RKO (cell line): ENCODE results near the gene PIAS1.
"Not testable (repeated sequence)": the region's sequence is repeated elsewhere in the genome, so short reads cannot be mapped to it uniquely, and the experiment has no call there.

Experiments
- DNase-seq: peaks from one replicate; pipeline ENCODE4 v3.0.0-alpha.2; 2016; ENCODE audit warnings: low spot score

PIAS1 gene

GRCh38 chr15:68034719-68035293 lies 19.3 kb upstream of the PIAS1 start:
- no peak for DNase-seq

- no peak for DNase-seq
Observed at GRCh38 chr15:68038246-68038645, 15.9 kb upstream of the PIAS1 start.

DNA sequence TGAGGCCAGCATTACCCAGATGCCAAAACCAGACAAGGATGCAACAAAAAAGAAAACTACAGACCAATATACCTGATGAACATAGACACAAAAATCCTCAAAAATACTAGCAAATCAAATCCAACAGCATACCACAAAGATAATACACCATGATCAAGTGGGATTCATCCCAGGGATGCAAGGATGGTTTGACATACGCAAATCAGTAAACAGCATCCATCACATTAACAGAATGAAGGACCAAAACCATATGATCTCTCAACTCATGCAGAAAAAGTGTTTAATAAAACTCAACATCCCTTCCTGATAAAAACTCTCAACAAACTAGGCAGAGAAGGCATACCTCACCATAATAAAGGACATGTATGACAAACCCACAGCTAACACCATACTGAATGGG lies 14.0 kb upstream of the PIAS1 start:
- no peak for DNase-seq

DNA sequence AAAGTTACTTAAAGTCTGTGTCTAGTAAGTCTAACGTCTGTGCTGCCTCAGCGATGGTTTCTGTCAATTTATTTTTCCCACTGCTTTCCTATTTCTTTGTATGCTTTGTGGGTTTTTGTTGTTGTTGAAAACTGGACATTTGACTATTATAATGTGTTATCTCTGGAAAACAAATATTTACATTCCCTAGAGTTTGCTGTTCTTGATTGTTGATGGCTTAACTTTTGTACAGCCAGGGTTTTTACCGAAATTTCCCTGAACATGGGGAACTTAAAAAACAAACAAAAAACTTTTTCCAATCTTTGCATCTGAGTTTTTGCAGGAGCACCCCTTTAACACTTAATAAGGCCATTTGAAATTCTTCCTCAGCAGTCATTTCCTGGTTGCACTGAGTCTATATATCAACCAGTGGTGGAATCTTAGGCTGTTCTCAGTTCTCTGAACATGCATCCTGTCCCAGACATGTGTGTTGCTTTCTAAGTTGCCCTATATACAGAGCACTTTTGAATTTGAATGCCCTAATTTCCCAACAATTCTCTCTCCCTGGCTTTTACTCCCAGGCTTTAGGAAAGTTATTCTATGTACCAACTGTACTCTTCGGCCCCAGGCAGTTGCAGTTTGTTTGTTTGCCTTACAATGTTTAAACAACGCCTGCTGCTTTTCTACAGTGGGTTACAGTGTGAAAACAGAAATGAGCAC lies 11.8 kb upstream of the PIAS1 start:
- DNase-seq = no peak

DNA sequence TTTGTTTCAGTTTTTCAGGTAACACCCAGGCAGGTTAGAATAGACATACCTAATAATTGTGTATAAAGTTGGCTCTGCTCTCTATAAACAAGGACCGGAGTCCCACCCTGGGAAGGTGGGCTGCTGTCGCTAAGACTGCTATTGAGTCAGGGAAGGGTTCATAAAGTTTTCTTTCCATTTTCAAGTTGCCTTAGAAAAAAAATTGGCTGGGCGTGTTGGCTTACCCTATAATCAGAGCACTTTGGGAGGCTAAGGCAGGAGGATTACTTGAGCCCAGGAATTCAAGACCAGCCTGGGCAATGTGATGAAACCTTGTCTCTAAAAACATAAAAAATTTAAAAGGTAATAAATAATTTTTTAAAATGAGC lies 11.3 kb upstream of the PIAS1 start:
- DNase-seq = no peak

GRCh38 chr15:68045289-68046265 lies 8.5 kb upstream of the PIAS1 start:
- DNase-seq = no peak

DNA sequence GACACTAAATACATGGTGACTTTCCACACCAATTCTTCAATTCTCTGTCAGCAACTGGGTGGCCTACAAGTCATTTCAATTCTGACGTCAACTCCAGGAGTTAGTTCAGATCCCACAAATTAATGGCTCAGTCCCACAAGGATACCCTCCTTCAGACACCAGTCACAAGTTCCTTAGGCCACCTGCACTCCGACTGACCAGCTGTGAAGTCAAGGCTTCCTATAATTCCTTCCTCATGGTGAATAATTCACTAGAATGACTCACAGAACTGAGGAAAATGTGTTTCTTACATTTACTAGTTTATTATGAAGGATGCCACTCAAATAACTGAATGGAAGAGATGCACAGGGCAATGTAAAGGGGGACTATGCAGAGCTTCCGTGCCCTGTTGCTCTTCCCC lies 6.3 kb upstream of the PIAS1 start:
- DNase-seq = peak; percentile 64

DNA sequence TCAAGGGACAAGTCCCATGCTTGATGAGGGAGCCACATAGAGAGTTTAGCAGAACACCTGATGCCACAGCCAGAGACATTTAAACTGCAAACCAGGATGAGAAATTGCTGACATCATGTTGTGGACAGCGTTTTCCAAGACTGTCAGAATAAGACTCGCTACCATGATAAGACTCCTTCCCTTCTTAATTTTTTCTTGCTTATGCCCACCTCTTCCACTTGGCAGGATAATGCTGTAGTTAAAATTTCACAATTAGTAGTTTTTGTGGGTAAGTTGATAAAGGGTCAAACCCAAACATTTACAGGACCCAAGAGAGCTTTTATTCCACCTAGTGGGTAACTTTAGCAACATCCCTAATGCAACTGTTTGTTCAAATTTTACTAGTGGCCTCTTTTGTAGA lies 3.0 kb upstream of the PIAS1 start:
- DNase-seq = no peak

DNA sequence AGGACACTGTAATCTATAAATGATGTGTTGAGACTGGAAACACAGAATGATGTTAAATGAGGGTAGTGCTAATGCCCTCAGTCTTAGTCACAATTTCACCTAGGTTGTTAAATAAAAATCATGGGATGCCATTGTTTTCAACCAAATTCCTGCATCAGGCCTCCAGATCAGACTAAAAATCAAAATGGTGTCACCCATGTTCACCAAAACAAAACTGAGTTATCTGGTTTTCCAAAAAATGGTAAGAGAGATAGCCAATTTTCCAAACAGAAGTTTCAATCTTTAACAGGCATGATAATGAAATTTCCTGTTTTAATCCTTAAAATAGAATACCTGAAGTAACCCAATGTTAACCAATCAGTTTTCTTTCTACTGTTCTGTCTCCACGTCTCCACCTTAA lies 2.2 kb upstream of the PIAS1 start:
- no peak for DNase-seq

DNA sequence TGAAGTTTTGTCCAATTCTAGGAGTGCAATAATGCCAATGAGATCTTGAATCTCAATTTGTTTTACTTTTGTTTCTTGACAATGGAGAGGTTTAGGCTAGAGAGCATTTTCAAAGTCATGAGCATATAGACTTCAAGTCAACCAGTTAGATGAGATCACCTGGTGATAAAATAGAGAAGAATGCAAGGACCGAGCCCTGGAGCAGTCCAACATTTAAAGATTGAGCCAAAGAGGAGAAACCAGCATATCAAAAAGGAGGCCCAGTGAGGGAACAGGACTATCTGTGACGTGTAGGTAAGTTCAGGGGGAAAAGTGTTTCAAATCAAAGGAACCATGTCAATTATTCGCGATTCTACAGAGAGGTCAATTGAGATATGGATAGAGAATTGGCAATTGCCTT lies 1.7 kb upstream of the PIAS1 start:
- DNase-seq = no peak

DNA sequence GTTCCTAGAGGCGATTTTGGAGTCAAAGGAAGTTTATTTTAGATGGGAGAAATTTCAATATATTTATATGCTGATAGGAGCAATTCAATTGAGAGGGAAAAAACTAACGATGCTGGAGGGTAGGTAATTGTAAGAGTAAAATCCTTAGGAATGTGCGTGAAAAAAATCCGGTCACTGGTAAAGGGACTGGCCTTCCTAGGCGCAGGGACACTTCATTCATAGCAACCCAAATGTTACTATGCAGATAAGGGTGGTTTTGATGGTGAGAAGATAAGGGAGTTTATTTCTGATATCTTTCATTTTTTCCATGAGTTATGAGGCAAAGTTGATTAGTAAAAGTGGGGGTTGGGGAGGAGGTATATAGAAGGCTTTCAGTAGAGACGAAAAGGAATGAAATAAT lies 1.1 kb upstream of the PIAS1 start:
- DNase-seq = no peak

DNA sequence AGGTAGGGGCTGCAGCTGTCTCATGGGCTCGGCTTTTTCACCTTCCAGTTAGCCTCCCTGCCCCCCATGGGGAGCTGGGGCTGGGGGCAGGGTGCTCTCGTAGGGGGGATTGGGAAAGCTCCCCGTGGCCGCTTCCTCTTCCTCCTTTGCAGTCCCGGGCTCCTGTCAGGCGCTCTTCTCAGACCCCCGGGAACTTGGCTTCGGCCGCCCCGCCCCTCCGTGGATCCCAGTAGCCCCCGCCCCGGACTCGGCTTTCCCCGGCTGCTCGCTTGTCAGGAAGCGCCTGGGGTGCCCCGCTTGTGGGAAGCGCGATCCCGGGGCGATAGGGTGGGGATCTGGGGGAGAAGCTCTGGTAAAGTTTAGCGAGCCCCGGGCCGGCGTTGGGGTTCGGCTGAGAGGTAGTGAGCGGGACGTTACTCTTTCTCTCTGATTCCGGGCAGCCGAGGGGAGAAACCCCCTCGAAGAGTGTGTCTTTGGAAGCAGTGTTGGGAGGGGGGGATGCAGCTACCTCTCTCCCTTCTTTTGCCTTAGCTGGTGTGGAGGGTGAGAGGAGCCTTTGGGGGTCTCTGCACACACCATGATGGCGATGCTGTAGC lies 611 bp downstream of the PIAS1 start:
- peak; percentile 67 for DNase-seq

GRCh38 chr15:68055224-68055705 lies 1.1 kb downstream of the PIAS1 start:
- peak; percentile 92 for DNase-seq

GRCh38 chr15:68056097-68056865 lies 2.2 kb downstream of the PIAS1 start:
- DNase-seq = no peak

DNA sequence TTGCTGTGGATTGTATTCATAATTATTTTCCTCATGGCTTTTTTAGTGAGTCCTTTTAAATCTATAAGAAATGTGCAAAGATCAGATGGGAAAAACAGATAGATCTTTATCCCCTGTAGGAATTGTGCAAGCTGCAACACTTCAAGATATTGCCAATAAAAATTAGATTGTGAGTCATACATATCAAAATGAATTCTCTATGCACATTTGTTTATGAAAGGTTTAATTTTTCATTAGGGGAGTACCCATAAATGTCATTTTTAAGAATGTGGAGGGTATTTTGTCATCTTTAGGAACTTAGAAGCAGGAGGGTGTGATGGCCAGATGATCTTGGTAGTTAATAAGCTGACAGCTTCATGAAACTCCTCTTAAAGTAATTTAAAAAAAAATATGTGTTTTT lies 2.9 kb downstream of the PIAS1 start:
- no peak for DNase-seq

DNA sequence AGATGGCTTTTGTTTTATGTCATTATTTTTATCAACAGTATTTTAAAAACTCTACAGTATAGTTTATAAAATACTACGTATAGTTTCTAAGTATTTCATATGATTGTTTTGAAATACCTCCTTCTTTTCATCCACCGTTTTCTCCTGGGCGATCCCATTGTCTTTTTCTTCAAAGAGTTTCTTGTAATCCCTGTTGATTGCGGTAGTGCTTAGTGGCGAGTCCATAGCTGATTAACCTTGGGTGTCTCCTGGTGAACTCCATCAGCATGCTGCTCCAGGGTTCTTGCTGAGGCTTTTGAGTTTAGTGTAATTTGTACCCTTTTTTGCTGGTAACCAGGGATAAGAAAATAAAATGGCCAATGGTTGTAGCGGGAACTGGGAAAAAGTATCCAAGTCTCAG lies 3.6 kb downstream of the PIAS1 start:
- DNase-seq = no peak

GRCh38 chr15:68058970-68059369 lies 4.9 kb downstream of the PIAS1 start:
- DNase-seq = not testable (repeated sequence)

DNA sequence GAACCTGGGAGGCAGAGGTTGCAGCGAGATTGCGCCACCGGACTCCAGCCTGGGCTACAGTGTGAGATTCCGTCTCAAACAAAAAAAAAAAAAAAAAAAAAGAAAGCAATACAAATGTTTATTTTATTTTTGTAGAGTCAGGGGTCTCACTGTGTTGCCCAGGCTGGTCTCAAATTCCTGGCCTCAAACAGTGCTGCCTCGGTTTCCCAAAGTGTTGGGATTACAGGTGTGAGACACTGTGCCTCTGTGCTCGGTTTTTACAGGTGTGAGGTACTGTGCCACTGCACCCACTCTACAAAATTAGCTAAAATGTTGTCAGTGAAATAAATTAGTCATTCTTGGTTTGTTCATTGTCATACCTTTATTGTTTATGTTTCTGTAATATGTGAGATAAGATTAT lies 5.5 kb downstream of the PIAS1 start:
- no peak for DNase-seq

- no peak for DNase-seq
Observed at GRCh38 chr15:68061171-68061570, 7.1 kb downstream of the PIAS1 start.

DNA sequence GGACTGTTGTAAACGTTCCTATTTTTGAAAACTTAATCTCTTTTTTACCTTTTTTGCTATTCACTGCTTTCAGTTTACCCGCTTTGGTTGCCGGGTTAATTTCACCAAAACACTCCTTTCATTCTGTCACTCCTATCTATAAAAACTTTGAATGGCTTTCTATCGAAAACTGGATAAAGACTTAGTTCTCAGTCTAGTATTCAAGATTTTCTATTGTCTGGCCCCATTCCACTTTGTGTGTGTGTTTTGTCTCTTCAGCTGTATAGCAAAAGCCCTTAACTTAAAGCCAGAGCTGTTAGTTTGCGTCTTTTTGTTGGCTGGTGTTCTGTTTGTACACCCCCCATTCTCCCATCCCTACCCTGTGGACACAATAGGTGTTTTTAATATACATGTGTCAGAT lies 7.5 kb downstream of the PIAS1 start:
- no peak for DNase-seq

DNA sequence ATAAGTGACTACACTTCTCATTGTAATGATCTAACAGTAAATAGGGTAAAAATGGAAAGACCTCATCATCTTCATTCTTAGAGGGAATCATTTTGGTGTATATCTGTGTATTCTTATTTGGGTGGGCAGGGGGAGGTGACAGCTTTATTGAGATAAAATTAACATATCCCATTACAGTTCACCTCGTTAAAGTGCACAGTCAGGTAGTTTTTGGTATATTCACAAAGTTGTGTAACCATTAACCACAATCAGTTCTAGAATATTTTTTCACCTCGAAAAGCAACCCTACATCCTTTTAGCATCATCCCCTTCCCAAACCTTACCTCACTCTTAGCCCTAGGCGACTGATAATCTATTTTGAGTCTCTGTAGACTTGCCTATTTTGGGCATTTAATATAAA lies 8.1 kb downstream of the PIAS1 start:
- DNase-seq = no peak

GRCh38 chr15:68062946-68063465 lies 8.9 kb downstream of the PIAS1 start:
- no peak for DNase-seq
